ENCODE results near the gene SLC18B1.
A peak's percentile ranks its signal among the peaks of the same experiment; 100 is the strongest.

The SLC18B1 gene

DNA sequence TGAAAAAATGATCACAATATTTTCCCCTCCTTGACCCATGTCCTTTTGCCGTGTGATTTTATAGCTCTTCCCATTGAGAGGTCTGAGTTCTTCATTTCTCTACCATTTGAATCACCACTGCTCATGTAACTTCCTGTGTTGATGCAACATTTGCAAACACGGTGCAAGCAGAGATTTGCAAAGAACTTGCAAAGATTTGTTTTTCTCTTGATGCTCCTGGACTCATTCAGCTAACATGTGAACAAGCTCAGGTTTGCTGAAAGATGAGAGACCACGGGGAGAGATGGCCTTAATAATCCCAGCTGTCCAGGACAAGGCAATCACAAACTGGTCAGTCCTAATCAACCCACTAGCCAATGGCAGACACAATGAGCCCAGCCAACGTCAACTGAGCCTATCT, 49.3 kb downstream of the SLC18B1 start:
- FAIRE-seq: no peak
- TF ChIP-seq POLR2A (IDR thresholded peaks at IDR 0.05; ENCODE audit: low read depth, low read length): no peak
- DNase-seq (ENCODE audit: insufficient read length, low spot score): no peak

DNA sequence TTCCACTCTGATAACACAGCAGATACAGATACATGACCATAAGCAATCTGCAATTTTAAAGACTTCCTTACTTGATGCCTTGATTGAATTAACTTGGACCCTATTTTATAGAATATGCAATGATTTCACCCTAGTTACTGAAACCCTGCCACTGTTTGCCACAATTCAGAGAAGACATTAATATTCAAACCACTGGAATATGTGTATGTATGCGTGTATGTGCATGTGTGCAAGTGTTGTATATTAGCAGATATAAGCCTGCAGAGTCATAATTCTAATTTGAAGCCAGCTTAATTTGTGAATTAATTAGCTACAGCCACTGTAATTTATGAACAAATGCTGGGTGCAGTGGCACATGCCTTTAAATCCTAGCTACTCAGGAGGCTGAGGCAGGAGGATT, 50.0 kb downstream of the SLC18B1 start:
- FAIRE-seq (no peak), DNase-seq (ENCODE audit: insufficient read length, low spot score) (no peak)
- TF ChIP-seq POLR2A (IDR thresholded peaks at IDR 0.05; ENCODE audit: low read depth, low read length): no peak

DNA sequence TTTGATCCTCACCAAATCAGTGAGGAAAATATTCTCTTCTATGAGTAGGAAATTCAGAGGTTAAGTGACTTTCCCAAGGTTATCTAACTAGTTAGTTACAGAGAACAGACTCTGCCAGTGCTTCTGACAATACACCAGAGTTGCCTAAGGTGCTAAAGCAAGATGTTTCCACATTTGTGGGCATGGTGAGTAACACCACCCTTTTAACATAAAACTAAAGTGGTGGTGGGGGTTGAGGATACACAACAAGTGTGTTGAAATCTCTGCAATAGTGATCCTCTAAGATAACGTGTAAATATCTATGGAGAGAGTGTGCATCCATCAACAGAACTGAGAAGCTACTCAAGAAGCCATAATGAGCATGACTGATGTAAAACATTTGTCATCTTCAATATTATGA, 52.4 kb downstream of the SLC18B1 start:
- DNase-seq (ENCODE audit: insufficient read length, low spot score): no peak
- TF ChIP-seq POLR2A (IDR thresholded peaks at IDR 0.05; ENCODE audit: low read depth, low read length): no peak
- no peak for FAIRE-seq

DNA sequence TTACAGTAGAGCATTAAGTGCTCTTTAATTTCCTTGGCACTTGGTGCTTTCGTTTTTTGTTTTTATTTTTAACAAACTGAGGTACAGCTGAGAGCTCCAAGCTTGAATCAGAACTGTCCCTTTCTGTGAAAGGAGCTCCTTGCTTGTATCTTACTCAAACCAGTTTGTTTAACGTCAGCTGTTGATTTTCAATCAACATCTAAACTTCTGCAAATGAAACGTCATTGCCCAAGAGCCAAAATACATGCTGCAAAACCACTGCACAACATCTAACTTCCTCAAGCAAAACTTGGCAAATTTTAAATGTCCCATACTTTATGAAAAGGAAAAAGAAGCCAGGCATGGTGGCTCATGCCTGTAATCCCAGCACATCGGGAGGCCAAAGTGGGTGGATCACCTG, 55.9 kb downstream of the SLC18B1 start:
- no peak for FAIRE-seq
- TF ChIP-seq POLR2A (IDR thresholded peaks at IDR 0.05; ENCODE audit: low read depth, low read length): no peak
- DNase-seq (ENCODE audit: insufficient read length, low spot score): no peak

DNA sequence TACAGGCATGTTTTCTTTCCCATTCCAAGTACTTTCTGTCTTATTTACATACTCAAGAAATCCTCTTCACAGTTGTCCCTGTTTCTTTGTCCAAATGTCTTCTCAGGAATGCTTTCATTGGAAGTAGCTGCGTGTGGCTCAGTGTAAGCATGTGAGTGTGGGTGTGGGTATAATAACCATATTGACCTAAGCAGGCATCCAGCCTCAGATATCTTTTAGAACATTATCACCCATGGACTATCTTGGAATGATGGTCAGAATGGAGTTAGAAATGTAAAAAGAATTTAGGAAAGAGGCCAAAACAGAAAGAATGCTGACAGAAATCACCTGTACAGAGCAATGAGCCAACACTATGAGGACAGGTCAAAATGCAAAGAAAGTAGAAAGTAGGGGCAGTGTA, 57.2 kb downstream of the SLC18B1 start:
- FAIRE-seq (no peak), DNase-seq (ENCODE audit: insufficient read length, low spot score) (no peak)
- no peak for TF ChIP-seq POLR2A (IDR thresholded peaks at IDR 0.05; ENCODE audit: low read depth, low read length)

DNA sequence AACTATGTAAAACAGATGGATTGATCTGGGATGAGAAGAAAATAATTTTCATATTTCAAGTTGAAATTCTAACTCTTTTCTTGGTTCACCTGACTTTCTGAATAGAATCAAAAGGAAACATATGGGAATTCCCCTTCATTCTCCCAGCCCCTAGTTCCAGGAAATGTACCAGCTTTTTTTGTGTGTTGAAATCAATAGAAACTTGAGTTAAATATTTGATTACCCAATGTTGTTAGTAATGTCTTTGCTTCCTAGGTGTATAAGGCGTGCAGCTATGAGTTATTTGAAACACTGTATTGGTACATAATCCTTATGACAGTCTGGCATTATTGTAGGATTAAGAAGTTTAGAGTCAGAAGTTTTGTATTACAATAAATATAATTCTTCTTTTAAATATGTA, 62.2 kb downstream of the SLC18B1 start:
- no peak for FAIRE-seq
- DNase-seq (ENCODE audit: insufficient read length, low spot score): no peak
- TF ChIP-seq POLR2A (IDR thresholded peaks at IDR 0.05; ENCODE audit: low read depth, low read length): no peak

DNA sequence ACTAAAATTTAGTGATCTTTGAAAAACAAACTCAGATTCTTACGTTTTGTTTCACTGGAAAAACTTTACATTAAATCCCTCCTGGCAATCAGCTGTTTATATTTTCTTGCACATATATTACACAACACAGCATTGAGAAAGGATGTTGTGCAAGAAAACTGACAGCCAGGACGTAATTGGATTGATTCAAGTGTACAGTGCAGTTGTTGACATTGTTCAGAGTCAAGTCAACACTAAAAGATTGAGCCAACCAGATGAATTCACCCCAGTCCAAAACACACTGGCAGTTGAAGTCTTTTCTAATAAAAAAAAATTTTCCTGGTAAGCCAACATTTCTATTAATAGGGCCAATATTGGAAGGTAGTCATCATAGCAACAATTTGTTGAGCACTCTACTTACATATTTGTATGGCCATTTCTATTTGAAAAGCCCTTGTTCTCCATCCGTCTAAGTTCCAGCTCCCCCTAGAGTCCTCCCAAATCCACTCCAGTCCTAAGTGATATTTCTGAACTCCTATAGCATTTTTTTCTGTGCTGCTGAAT, 63.7 kb downstream of the SLC18B1 start:
- FAIRE-seq (no peak), DNase-seq (ENCODE audit: insufficient read length, low spot score) (no peak)
- no peak for TF ChIP-seq POLR2A (IDR thresholded peaks at IDR 0.05; ENCODE audit: low read depth, low read length)

DNA sequence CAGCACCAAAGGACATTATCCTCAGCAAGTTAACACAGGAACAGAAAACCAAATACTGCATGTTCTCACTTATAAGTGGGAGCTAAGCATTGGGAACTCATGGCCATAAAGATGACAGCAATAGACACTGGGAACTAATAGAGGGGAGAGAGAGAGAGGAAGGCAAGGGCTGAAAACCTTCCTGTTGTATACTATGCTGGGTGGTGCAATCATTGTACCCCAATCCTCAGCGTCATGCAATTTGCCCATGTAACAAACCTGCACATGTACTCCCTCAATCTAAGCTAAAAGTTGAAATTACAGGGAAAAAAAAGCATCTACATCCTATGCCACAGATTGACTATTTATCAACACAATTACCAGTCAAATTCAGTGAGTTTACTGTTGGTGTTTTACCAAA, 64.6 kb downstream of the SLC18B1 start:
- DNase-seq (ENCODE audit: insufficient read length, low spot score) (no peak), FAIRE-seq (no peak)
- TF ChIP-seq POLR2A (IDR thresholded peaks at IDR 0.05; ENCODE audit: low read depth, low read length): no peak

DNA sequence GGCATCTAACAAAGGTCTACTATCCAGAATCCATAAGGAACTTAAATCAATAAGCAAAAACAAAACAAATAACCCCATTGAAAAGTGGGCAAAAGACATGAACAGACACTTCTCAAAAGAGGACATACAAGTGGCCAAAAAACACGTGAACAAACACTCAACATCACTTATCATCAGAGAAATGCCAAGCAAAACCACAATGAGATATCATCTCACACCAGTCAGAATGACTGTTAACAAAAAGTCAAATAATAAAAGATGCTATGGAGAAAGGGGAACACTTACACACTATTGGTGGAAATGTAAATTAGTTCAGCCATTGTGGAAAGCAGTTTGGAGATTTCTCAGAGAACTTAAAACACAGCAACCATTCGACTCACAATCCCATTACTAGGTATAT, 65.2 kb downstream of the SLC18B1 start:
- FAIRE-seq (no peak), DNase-seq (ENCODE audit: insufficient read length, low spot score) (no peak)
- TF ChIP-seq POLR2A (IDR thresholded peaks at IDR 0.05; ENCODE audit: low read depth, low read length): no peak

DNA sequence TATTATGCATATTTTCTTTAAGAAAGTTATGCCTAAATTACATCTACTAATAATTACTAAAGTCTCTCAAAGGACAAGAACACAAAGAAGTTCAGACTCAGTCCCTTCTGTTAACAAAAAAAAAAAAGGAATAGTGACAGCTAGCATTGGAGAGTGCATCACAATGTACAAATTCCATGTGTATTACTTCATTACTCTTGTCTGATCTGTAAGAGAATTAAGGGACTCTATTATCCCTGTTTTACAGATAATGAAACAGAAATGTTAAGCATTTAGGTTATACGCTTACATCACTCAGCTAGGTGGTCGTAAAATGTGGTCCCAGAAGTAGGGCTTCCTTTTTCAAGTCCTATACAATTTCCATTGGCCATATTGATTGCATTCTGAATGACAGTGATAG, 67.4 kb downstream of the SLC18B1 start:
- FAIRE-seq: no peak
- DNase-seq (ENCODE audit: insufficient read length, low spot score): no peak

DNA sequence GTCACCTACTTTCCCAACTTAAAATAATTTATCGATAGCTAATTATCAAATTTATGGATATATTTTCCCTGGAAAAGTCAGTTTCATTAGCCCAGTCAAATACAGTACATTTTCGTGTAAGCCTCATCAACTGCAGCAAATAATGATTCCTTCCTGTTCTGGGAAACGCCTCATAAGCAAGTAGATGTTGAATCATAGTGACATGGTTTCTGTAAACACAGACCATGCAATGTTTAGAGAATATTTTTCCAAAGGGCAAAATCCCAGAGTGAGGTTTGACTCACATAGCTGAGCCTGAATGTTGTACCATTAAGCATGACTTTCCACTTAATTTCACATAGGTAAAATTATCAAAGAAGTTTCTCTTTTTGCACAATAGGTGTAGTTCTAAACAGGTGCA, 67.9 kb downstream of the SLC18B1 start:
- FAIRE-seq (peak; percentile 36), DNase-seq (ENCODE audit: insufficient read length, low spot score) (no peak)

More for the DNA sequence above, 67.4 kb downstream of the SLC18B1 start:
- TF ChIP-seq POLR2A (IDR thresholded peaks at IDR 0.05; ENCODE audit: low read depth, low read length): no peak

DNA sequence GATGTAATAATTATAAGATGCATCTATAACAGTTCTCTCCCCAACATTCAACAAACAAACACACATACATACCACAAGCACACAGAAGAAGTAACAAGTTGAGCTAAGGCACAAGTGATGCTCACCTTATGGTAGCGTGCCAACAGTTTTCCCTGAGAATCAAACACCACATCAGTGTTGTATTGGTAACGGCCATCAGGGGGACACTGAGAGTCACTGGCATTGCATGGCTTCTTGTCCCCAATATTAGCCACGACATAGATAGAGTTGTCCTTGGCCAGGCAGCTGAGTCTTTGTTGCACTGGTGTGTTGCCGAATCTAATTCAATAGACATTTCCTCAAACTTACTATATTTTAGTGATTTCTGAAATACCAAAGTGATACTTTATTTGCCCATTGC, 69.8 kb downstream of the SLC18B1 start:
- no peak for FAIRE-seq
- DNase-seq (ENCODE audit: insufficient read length, low spot score): no peak
- no peak for TF ChIP-seq POLR2A (IDR thresholded peaks at IDR 0.05; ENCODE audit: low read depth, low read length)

More for the DNA sequence above, 67.9 kb downstream of the SLC18B1 start:
- TF ChIP-seq POLR2A (IDR thresholded peaks at IDR 0.05; ENCODE audit: low read depth, low read length): no peak

DNA sequence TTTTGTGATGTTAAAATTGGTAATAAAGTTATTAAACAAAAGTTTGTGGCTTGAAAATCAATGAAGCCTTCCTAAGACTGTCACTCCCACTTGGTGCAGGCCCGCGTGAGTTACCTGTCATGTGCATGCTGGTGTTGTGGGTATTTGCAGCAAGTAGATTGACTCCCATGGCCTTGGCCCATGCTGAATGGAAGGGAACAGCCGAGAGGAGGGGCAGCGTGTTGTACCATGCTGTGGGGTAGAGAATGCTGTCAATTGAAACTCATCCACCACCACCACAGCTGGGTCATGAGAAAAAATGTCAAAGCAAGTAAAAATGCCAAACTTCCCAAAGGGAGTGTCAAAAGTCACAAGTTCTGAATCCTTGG, 71.8 kb downstream of the SLC18B1 start:
- no peak for FAIRE-seq
- no peak for TF ChIP-seq POLR2A (IDR thresholded peaks at IDR 0.05; ENCODE audit: low read depth, low read length)
- no peak for DNase-seq (ENCODE audit: insufficient read length, low spot score)

DNA sequence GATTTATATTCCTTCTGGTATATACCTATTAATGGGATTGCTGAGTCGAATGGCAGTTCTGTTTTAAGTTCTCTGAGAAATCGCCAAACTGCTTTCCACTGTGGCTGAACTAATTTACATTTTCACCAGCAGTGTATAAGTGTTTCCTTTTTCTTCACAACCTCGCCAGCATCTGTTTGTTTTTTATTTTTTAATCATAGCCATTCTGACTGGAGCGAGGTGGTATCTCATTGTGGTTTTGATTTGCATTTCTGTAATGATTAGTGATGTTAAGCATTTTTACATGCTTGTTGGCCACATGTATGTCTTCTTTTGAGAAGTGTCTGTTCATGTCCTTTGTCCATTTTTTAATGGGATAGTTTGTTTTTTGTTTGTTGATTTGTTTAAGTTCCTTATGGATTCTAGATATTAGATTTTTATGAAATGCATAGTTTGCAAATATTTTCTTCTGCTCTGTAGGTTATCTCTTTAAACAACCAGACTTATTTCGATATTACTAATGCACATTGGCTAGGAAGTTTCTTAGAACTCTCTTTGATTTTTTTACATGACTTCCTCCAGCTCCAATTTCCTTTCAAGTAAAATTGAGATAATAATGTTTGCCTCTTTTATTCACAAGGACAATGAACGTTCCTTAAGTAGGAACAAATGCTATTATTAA, 72.4 kb downstream of the SLC18B1 start:
- DNase-seq (ENCODE audit: insufficient read length, low spot score) (no peak), FAIRE-seq (no peak)
- no peak for TF ChIP-seq POLR2A (IDR thresholded peaks at IDR 0.05; ENCODE audit: low read depth, low read length)

DNA sequence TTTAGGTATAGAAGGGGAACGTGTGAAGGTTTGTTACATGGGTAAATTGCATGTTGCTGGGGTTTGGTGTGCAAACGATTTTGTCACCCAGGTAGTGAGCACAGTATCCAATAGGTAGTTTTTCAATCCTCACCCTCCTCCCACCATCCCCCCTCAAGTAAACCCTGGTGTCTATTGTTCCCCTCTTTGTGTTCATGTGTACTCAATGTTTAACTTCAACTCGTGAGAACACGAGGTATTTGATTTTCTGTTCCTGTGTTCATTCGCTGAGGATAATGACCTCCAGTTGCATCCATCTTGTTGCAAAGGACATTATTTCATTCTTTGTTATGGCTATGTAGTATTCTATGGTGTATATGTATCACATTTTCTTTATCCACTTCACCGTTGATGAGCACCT, 73.0 kb downstream of the SLC18B1 start:
- no peak for DNase-seq (ENCODE audit: insufficient read length, low spot score)
- no peak for FAIRE-seq
- TF ChIP-seq POLR2A (IDR thresholded peaks at IDR 0.05; ENCODE audit: low read depth, low read length): no peak
